RCC 7860 (cell line): ENCODE data around the gene SMOC2.

Experiments used
- DNase-seq: peaks from one replicate; pipeline ENCODE4 v3.0.0-alpha.2; 2015; ENCODE audit warnings: low spot score
- FAIRE-seq: peaks from 2 replicates; lab custom pipeline; 2012; peaks lifted over from hg19 to GRCh38; lab: Jason Lieb, UNC

Gene SMOC2

DNA sequence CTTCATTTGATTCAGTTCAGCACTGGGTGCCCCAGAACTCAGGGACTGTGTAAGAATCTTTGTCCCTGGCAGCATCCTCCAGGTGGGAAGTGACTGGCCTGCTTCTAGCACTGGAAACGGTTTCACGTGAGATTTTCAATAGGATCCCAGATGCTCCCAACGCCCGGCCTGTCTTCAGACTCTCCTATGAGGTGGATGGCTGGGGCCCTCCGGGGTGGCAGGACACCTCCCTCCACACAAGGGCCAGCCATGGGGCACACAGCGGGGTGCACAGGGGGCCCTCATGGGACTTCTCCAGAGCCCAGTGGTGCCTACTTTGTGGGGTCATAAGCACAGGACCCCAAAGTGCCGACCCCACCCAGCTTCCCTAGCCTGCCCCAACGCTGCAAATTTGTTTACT lies 72.8 kb downstream of the SMOC2 start:
- DNase-seq, result no peak
- no peak for FAIRE-seq

DNA sequence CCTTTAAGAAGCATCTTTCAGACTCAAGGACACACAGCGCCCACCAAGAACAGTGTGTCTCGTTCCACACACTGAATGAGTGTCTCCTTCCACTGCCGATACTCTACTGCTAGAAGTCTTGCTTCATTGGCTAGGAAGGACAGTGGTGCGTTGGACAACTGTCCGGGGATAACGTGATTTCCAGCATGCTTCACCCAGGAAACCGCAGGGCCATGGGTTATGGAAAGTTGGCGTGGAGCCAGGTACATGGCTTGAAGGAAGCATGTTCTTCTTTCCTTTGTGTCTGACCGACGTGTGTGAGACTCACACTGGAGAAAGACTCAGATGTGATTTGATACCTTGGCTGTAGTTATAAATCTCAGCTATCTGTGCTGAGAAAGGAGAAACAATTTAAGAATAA lies 73.2 kb downstream of the SMOC2 start:
- DNase-seq (no peak), FAIRE-seq (no peak)

DNA sequence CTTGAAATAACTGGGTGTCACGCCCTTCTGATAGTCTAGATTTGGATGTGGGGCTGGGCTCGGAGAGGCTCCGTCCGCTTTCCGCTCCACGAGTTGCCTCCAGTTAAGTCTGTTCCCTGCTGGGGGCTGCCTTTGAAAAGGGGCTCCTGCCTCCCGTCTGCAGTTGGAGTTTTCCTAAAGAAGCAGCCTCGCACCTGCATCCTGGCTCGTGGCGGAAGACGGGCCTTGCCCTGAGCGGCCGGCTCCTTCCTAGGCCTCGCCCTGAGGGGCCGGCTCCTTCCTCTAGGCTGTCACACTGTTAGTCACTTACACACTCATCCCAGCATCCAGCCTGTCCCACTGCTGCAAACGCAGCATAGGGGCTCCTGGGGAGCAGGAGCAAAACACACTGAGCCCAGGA lies 74.4 kb downstream of the SMOC2 start:
- FAIRE-seq, result no peak

DNA sequence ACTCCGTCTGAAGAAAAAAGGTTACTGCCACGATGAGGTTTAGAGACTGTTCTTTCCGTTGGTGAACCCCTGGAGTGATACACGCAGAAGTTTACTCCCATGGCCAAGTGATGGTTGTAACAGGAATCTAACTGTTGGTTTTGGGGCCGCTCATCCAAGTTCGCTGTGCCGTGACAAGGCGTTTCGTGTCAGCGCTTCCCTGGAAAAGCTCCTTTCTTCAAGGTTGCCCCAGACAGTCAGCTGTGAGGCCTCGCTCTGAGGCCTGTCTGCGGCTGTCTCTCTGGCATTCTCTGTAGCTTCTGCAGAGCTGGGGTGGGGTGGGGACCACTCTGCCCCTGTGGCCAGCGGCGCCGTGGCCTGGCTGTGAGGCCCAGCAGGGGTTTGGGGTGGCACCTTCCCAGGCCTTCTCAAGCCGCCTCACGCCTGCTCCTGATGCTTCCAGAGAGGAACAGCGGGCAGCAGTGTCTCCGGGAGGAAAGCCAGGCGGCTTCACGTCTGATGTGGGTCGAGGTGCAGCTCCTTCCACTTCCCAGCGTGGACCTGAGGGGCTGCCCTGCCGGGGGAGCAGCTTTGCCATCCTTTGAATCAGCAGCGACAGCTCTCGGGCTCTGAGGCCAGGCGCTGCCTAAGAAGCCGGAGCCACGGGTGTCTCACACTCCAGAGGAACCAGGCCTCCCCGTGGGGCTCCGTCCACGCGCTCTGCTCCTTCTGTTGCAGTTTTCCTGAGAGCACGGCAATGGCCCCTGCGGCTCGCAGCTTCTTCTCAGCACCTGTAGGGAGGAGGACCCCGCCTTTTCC lies 76.2 kb downstream of the SMOC2 start:
- FAIRE-seq, result no peak
- no peak for DNase-seq

More for the DNA sequence above, 74.4 kb downstream of the SMOC2 start:
- DNase-seq, result no peak

DNA sequence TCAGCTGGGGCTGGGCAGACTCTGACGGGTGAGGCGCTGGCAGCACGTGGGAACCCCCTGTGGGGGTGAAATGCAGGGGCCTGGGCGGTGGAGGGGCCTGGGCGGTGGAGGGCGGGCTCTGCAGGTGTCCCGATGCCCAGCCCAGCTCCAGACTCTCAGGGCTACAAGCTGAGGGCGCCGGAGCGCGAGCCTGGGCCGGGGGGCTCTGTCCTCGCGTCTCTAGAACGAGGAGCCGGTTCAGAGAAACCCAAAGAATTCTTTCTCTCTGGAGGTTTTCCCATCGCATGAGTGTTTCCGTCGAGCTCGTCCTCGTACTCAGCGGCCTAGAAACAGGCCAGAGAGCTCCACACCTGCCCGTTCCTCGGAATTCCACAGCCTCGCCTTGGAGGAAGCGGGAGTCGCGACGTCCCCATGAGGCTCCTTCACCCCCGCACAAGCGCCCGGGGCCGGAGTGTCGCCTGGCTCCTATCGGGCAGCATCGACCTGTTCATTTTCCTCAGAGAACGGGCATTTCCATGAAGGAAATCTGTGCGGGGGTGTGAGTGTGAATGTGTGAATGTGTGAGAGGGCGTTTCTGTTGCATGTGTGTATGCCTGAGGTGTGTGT lies 76.9 kb downstream of the SMOC2 start:
- FAIRE-seq (no peak), DNase-seq (no peak)

DNA sequence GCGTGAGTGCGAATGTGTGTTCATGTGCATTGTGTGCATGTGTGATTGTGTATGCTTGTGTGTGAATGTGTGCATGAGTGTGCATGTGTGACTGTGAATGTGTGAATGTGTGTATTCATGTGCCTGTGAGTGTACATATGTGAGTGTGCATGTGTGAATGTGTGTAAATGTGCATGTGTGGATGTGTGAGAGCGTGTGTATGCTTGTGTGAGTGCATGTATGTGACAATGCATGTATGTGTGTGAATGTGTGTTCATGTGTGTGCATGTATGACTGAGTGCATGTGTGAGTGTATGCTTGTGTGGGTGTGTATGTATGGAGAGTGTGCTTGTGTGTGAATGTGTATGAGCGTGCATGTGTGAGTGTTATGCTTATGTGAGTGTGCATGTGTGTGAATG lies 77.4 kb downstream of the SMOC2 start:
- FAIRE-seq (no peak), DNase-seq (no peak)

DNA sequence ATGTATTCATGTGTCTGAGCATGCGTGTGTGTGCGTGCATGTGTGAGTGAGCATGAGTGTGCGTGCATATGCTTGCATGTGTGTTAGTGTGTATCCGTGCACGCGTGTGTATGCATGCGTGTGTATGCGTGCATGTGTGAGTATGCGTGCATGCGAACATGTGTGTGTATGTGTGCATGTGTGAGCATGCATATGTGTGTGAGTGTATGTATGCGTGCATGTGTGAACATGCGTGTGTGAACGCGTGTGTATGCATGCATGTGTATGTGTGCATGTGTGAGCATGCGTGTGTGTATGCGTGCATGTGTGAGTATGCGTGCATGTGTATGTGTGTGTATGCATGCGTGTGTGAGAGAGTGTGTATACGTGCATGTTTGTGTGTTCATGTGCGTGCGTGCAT lies 77.9 kb downstream of the SMOC2 start:
- DNase-seq (no peak), FAIRE-seq (no peak)

DNA sequence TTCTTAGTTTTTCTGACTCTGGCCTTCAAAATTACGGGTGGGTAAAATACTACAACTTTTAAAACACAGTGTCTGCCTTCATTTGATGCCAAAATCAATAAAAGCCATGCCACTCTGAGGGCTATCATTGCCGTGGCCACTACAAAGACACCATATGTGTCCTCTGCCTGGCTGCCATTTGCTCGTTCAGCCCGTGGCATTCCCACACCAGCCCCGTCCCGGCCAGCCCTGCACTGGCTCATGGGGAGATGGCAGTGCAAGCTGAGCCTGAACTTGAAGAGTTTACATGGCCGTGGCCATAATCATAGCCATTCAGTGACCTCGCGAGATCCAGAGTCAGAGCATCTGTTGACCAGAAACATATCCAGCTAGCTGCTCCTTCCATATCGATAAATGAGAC lies 79.2 kb downstream of the SMOC2 start:
- DNase-seq (no peak), FAIRE-seq (no peak)

DNA sequence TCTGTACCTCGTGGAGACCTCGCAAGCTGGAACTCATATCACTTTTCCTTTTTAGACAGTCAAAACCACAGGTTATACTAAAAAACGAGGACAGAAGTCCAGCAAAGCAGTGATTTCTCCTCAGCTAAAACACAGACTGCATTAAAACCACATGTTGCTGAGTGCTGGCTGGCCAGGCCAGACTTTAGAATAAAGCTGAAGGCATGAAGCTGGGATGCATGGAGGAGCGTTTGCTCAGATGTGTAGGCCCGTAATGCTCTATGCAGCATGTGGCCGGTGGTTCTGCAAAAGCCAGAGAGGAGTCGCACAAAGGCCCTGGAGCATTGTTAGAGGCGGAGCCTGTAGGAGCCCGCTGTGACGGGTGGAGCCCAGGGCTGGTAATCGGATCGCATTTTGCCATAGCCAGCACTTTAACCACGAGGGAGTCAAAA lies 83.6 kb downstream of the SMOC2 start:
- DNase-seq (no peak), FAIRE-seq (no peak)

DNA sequence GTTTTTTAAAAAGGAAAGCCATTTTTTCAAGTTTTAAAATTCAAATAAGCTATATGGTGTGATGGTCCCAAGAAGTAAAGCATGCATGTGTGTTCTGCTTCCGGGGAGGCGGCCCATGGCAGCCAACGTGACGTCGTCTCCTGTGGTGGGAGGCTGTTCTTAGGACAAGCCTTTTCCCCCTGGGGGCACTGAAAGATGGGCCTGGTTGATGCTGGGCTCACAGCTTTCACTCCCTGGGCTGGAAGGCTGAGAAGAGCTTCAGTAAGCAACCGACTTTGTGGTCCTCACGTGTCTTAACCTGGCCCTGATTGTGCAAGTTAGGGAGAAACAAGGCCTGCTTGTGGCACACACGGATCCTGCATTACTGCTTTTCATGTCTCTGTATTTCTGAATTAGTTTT lies 84.1 kb downstream of the SMOC2 start:
- FAIRE-seq (no peak), DNase-seq (no peak)

DNA sequence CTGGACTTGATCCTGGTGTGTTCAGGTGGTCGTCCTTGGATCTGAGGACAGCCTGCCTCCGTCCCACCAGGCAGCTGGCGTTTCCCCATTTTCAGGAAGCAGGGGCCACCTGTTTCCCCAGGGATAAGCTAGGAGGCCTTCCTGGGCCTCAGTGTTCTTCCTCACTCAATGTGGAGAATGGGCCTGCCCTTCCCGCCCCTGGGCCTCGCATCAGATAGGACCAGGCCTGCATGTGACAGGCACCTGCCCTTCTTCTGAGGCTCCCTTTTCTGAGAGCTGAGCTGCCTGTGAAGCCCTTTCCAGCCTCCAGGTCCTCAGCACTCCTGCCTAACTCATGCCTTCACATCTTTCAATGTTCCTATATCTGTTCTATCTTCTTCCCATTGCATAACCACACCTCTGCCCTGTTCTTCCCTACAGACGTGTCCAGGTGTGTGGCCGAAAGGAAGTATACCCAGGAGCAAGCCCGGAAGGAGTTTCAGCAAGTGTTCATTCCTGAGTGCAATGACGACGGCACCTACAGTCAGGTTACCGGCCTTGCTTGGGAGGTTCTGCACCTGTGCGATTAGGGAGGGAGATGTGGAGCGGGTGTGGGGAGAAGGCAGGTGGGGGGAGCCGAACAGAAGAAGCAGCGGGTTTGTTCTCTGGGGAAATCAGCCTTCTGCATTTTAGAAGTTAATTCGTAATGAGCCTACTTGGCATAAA lies 85.1 kb downstream of the SMOC2 start:
- DNase-seq, result no peak
- no peak for FAIRE-seq

DNA sequence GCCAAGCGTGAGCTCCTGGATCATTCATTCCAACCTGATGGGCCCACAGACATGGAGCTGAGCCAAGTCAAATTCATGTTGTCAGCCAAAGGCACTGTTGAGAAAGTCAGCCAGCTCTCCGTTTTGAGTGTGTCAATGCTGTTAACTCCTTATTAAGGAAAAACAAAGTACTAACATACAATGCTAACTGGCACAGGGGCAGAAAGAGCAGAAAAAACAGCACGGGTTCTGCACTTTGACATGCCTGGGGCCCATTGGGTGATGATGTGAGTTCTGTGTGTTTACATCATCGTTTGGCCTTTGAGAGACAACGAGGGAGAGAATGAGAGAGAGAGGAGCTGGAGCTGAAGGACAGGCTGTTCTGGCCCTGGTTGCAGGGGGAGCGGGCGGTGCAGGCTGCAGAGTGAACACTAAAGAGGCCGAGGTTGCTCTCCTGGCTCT lies 85.9 kb downstream of the SMOC2 start:
- FAIRE-seq (no peak), DNase-seq (no peak)

DNA sequence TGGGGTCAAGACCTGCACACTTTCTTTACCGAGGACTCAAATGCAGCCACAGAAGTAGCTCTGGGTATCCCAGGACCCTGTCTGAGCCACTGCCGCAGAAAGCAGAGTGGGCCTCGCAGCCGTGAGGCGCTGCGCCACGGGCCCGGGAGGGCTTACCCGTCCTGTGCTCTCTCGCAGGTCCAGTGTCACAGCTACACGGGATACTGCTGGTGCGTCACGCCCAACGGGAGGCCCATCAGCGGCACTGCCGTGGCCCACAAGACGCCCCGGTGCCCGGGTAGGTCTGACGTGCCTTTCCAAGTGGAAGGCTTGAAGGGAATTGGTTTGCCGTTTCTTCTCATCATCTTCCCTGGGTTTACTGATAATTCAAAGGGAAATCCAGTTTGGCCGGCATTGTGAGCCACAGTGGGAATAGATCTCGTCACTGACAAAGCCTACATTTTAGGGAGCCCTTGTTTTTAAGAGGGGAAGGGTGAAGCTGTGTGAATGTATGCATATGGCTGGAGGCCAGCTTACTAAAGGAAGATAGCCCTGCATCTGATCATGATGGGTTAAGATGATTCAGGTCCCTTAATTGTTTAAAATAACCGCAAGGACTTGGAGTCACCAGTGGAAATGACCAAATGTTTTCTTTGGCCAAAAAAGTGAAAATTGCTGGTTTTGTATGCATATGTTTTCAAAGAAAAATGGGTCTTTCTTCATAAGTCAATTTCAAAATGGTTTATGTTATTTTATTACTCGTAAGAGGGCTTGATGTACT lies 86.6 kb downstream of the SMOC2 start:
- FAIRE-seq (no peak), DNase-seq (no peak)

DNA sequence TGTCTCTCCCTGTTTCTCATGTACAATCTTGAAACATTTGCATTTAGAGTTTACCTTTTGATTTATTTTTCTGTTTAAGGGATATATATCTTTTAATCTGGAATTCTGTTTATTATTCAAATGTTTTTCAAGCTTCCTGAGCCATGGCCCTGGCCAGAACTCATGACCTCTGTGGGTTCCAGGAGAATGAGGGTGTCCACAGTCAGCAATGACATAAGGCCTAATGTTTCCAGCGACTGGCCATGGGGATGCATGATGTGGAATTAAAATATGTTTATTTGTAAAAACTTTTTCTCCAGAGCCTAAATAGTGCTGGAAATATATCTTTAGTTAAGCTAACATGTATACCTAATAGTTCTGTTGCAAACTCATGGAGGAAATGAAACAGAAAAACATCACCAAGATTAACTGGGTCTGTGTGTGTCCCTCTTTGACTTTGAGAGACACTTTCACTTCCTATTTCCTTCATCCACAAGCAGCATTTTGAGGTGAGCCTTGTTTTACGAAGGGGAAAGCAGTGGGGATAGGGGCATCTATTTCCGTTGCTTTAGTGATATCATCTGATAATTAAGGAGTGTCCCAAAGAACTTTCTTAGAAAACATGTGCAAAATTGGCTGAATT lies 87.6 kb downstream of the SMOC2 start:
- FAIRE-seq, result no peak

DNA sequence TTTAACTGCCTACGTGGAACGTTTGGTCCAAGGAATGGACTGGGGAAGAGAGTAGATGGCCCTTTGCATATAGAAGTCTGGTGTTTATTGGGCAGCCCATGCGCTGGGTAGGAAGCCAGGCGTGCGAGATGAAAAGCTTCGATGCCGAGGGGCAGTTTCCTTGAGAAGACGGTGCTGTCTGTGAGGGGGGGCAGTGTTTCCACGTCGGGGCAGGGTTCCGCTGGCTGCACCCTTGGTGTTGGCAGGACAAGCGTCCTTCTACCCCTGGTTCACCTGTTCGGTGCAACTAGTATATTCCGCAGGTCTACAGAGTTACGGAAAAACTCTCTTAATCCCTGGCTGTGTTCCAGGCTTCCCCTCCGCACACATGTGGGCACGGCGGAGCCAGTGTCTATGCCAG lies 88.2 kb downstream of the SMOC2 start:
- FAIRE-seq (no peak), DNase-seq (no peak)

More for the DNA sequence above, 87.6 kb downstream of the SMOC2 start:
- no peak for DNase-seq

DNA sequence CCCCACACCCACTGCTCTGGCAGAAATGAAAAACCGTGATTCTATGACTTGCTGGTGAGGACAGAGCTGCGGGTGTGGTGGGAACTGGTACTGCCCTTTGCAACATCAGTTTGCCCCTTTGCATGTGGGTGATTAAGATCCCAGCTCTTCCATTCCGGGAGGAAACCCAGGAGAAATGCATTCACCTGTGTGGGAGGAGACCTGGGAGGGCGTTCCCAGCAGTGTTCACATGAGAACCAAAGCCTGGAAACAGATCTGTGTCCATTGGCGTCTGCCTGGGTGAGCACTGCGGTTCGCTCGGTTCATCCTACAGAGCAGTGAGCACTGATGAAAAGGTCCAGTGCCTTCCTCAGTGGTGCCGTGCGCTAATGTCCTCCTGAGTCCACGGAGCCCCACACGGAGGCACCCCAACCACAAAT lies 89.7 kb downstream of the SMOC2 start:
- no peak for FAIRE-seq
- no peak for DNase-seq

DNA sequence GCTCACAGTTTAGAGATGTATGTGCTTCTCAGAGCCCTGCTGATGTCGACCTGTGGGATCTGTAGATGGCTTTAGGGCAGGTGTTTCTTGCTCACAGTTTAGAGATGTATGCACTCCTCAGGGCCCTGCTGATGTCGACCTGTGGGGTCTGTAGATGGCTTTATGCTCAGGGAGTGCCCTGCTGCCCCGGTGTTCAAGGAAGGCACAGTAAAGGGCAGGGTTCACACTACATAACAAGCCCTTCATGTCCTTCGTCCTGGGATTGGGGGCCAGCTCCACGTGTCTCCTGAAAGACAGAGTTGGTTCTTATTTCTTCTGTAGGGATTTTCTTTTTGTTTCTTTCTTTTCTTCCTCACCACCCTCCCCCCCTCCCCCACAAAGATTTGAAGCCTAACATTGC lies 91.1 kb downstream of the SMOC2 start:
- no peak for DNase-seq
- no peak for FAIRE-seq

DNA sequence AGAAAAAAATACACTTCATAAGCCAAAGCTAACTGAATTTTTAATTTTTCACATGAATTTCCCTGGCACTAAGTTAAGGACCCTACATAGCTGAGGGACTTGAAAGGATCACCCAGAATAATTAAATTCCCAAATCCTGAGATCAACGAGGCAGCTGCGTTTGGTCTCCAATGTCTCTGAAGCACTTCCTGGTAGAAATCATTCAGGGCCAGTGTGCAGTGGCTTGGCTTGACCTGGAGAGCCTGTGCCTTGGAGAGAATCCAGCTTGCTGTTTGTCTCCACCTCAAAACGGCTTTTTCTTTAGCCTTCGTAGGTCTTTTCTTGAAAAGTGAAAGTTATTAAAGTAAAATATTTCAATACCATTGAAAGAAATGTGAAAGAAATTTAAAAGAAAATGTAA lies 92.4 kb downstream of the SMOC2 start:
- no peak for FAIRE-seq

DNA sequence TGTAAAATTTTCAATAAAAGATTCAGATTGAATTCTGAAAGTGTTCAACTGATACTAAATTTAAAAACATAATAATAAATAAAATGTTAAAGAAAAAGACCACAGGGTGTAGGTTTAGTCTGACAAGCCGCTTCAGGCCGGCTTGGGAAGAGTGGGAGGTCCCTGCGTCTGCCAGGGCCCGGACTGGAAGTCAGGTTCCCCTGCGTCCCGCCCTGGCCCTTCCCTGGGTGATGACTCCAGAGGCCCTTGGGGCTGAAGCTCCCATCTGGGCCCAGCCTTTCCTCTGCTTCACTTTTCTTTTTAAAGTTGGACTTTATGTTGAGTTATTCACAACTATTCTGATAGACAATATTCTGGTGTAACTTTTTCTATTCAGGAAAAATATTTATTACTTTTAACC lies 93.3 kb downstream of the SMOC2 start:
- FAIRE-seq, result no peak

More for the DNA sequence above, 92.4 kb downstream of the SMOC2 start:
- no peak for DNase-seq

DNA sequence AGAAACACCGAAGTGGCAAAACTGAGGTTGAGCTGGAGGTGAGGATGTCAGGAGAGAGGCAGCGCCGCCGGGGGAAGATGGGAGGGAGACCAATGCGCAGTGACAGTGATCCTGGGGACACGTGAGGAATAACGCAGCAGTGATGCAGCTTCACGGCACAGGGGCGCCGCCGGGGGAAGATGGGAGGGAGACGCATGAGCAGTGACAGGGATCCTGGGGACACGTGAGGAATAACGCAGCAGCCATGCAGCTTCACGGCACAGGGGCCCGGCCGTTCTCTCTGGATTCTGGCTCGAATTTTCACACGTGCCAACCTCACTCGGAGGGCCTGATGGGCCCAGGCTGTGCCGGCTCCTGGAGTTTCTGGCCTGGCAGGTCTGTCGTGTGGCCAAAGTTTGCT lies 94.7 kb downstream of the SMOC2 start:
- DNase-seq, result no peak
- no peak for FAIRE-seq

More for the DNA sequence above, 93.3 kb downstream of the SMOC2 start:
- no peak for DNase-seq

DNA sequence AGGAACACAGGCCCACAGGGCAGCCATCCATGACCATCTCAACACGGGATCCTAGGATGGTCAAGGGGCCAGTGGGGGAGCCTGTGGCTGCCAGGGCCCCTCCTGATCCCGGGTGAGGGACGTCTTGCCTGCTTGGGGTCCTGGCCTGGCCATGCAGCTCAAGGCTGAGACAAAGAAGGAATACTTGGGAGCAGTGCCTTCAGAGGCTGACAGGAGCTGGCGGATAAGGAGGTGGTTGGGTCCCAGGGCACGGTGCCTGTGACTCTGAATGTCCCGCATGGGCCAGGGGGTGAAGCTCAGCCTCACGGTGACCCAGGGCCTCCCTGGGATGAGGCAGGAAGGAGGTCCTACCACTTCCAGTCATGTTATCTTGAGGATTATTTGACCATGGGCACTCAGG lies 95.2 kb downstream of the SMOC2 start:
- DNase-seq (no peak), FAIRE-seq (no peak)
